HCT116 (cell line): ENCODE results near the gene LRCH1. TPM values are rescaled to one million over a fixed set of nuclear protein-coding genes. Genes with fewer than 3 reads are reported as not detected.

Experiments
- ATAC-seq: fragments of 200-7000 bp; cut with Tn5 transposase; 2 replicates; pipeline ENCODE4 v1.9.1; 2020; ENCODE audit warnings: mild to moderate bottlenecking, moderate library complexity
- BruUV-seq: library from RNA; stranded (reverse); fragments of 400-500 nt; replicated peaks from 2 replicates; lab custom pipeline; 2021; lab: Mats Ljungman, UMichigan
- CTCF ChIA-PET: fragments of 300-600 bp; sonication (Branson Sonifier 250); formaldehyde crosslinking; loops from one replicate; lab custom pipeline; 2021; ENCODE audit warnings: antibody characterized with exemption; lab: Charles Lee
- POLR2A ChIA-PET: fragments of 300-600, 350-600 bp; sonication (Branson Sonifier 250); formaldehyde crosslinking; loops from one replicate; lab custom pipeline; 2021; ENCODE audit warnings: antibody characterized with exemption; lab: Charles Lee
- RAD21 ChIA-PET, 2 experiments: fragments of 300-600 bp; sonication (Branson Sonifier 250); formaldehyde crosslinking; loops; one replicate each; lab custom pipeline; 2023; ENCODE audit warnings: low total read pairs in 2 of 2; ENCODE audit not compliant: uncharacterized antibody in 2 of 2, unreplicated experiment in 2 of 2, low non-redundant PET in 1 of 2; lab: Charles Lee
- DNase-seq: peaks from one replicate; pipeline ENCODE4 v3.0.0-alpha.2; 2010; ENCODE audit warnings: low read depth, low spot score
- H2AFZ ChIP-seq: fragments of 200-600 bp; shearing (Covaris generic), sonication (generic); 2 replicates; pipeline ENCODE4 v1.6.1; 2017; ENCODE audit warnings: low read depth, mixed run types, mixed read lengths, antibody characterized with exemption, low read length; ENCODE audit not compliant: poor library complexity, severe bottlenecking
- H3K27ac ChIP-seq: 2 replicates; pipeline ENCODE4 v1.5.1; 2012; ENCODE audit warnings: low read depth, low read length
- H3K27me3 ChIP-seq: fragments of 200-600 bp; sonication (generic); 2 replicates; pipeline ENCODE4 v1.6.1; 2016; ENCODE audit warnings: mixed run types, low read length, mixed read lengths; ENCODE audit not compliant: insufficient read depth
- H3K36me3 ChIP-seq, 2 experiments: fragments of 200-500 bp in 1 of 2; fragments of 200-600 bp in 1 of 2; sonication (Bioruptor generic) in 1 of 2; sonication (generic) in 1 of 2; 2 replicates each; pipeline versions ENCODE4 v1.5.1 to v1.6.1; 2014 to 2016; ENCODE audit warnings: low read length in 2 of 2, inconsistent platforms in 1 of 2, mixed read lengths in 1 of 2, mixed run types in 1 of 2; ENCODE audit not compliant: insufficient read depth in 2 of 2, control insufficient read depth in 1 of 2
- H3K4me1 ChIP-seq, 2 experiments: fragments of 200-600 bp in 1 of 2; sonication (generic) in 1 of 2; 2 replicates each; pipeline versions ENCODE4 v1.5.1 to v1.6.1; 2012 to 2017; ENCODE audit warnings: low read length in 2 of 2, inconsistent platforms in 1 of 2, mild to moderate bottlenecking in 1 of 2, mixed read lengths in 1 of 2, mixed run types in 1 of 2, moderate library complexity in 1 of 2; ENCODE audit not compliant: insufficient read depth in 2 of 2, control insufficient read depth in 1 of 2
- H3K4me2 ChIP-seq: fragments of 200-600 bp; sonication (generic); 2 replicates; pipeline ENCODE4 v1.6.1; 2017; ENCODE audit warnings: mixed run types, low read length, mixed read lengths
- H3K4me3 ChIP-seq, 2 experiments: fragments of 200-600 bp in 1 of 2; sonication (generic) in 1 of 2; replicated peaks in 1 of 2; 2 replicates each; pipeline ENCODE4 v1.5.1; 2011 to 2016; ENCODE audit warnings: low read length in 2 of 2, control low read depth in 1 of 2, low read depth in 1 of 2, mild to moderate bottlenecking in 1 of 2, mixed read lengths in 1 of 2, mixed run types in 1 of 2
- H3K79me2 ChIP-seq: fragments of 200-600 bp; sonication (generic); 2 replicates; pipeline ENCODE4 v1.6.1; 2017; ENCODE audit warnings: mild to moderate bottlenecking, mixed run types, low read length, moderate library complexity, mixed read lengths; ENCODE audit not compliant: insufficient read depth
- H3K9ac ChIP-seq: fragments of 200-600 bp; sonication (generic); 2 replicates; pipeline ENCODE4 v1.6.1; 2016; ENCODE audit warnings: low read length, mixed read lengths
- H3K9me2 ChIP-seq: fragments of 200-600 bp; sonication (generic), shearing (Covaris generic); 2 replicates; pipeline ENCODE4 v1.6.1; 2017; ENCODE audit warnings: mixed run types, mild to moderate bottlenecking, moderate library complexity; ENCODE audit not compliant: insufficient read depth
- H3K9me3 ChIP-seq, 2 experiments: fragments of 200-500 bp in 1 of 2; fragments of 200-600 bp in 1 of 2; sonication (Bioruptor generic) in 1 of 2; sonication (generic) in 1 of 2; 2 replicates each; pipeline ENCODE4 v1.6.1; 2014 to 2017; ENCODE audit warnings: low read length in 2 of 2, mixed read lengths in 2 of 2, inconsistent platforms in 1 of 2, low read depth in 1 of 2, mild to moderate bottlenecking in 1 of 2, mixed run types in 1 of 2, moderate library complexity in 1 of 2; ENCODE audit not compliant: control insufficient read depth in 1 of 2, insufficient read depth in 1 of 2
- H4K20me1 ChIP-seq: fragments of 200-600 bp; sonication (generic), shearing (Covaris generic); 2 replicates; pipeline ENCODE4 v1.6.1; 2017; ENCODE audit warnings: mixed run types, mild to moderate bottlenecking, moderate library complexity; ENCODE audit not compliant: insufficient read depth
- CEBPB ChIP-seq: IDR thresholded peaks from 2 replicates; pipeline ENCODE4 v1.6.1; 2012; ENCODE audit warnings: low read depth
- EGR1 ChIP-seq: IDR thresholded peaks from 2 replicates; pipeline ENCODE4 v1.6.1; 2012; ENCODE audit warnings: low read depth
- EZH2 ChIP-seq: fragments of 200-600 bp; sonication (generic); IDR thresholded peaks from 2 replicates; pipeline ENCODE4 v1.6.1; 2017; ENCODE audit warnings: antibody characterized with exemption, mixed run types
- EZH2phosphoT487 ChIP-seq: fragments of 200-600 bp; IDR thresholded peaks from 2 replicates; pipeline ENCODE4 v1.6.1; 2018; ENCODE audit warnings: antibody characterized with exemption, borderline replicate concordance
- FOSL1 ChIP-seq: IDR thresholded peaks from 2 replicates; pipeline ENCODE4 v1.6.1; 2012; ENCODE audit warnings: low read depth
- JUND ChIP-seq: IDR thresholded peaks from 2 replicates; pipeline ENCODE4 v1.6.1; 2012
- POLR2A ChIP-seq: IDR thresholded peaks from 2 replicates; pipeline ENCODE4 v1.7.0; 2011; ENCODE audit warnings: borderline replicate concordance; ENCODE audit not compliant: insufficient read depth, insufficient read length; ENCODE audit errors: extremely low read depth
- POLR2AphosphoS5 ChIP-seq: IDR thresholded peaks from 2 replicates; pipeline ENCODE4 v1.6.1; 2011; ENCODE audit warnings: mild to moderate bottlenecking, low read depth, low read length, moderate library complexity
- RAD21 ChIP-seq: IDR thresholded peaks from 2 replicates; pipeline ENCODE4 v1.6.1; 2012; ENCODE audit warnings: low read depth, mild to moderate bottlenecking
- SIN3A ChIP-seq: IDR thresholded peaks from 2 replicates; pipeline ENCODE4 v1.6.1; 2012; ENCODE audit warnings: low read depth
- SP1 ChIP-seq: IDR thresholded peaks from 2 replicates; pipeline ENCODE4 v1.6.1; 2012; ENCODE audit warnings: low read depth
- SRF ChIP-seq: IDR thresholded peaks from 2 replicates; pipeline ENCODE4 v1.6.1; 2012; ENCODE audit warnings: low read depth
- TCF7L2 ChIP-seq: IDR thresholded peaks from 2 replicates; pipeline ENCODE4 v1.7.0; 2011; ENCODE audit warnings: borderline replicate concordance, inconsistent platforms; ENCODE audit not compliant: insufficient read depth, insufficient read length; ENCODE audit errors: extremely low read depth
- YY1 ChIP-seq: IDR thresholded peaks from 2 replicates; pipeline ENCODE4 v1.6.1; 2011; ENCODE audit warnings: low read length, low read depth, moderate library complexity, mild to moderate bottlenecking; ENCODE audit not compliant: insufficient replicate concordance; ENCODE audit errors: extremely low read depth
- ZNF274 ChIP-seq: fragments of 200-500 bp; sonication (Bioruptor generic); IDR thresholded peaks from 2 replicates; pipeline ENCODE4 v1.6.1; 2014; ENCODE audit warnings: mild to moderate bottlenecking, low read depth, low read length, inconsistent platforms
- intact Hi-C: fragments of 100-400 bp; cut with micrococcal nuclease; formaldehyde crosslinking; loops from 2 replicates; pipeline ENCODE4 v1.10.0; 2022
- total RNA-seq: library from RNA; stranded (reverse); gene quantifications from one replicate; pipeline ENCODE4 v1.2.1, GENCODE V29; 2021; ENCODE audit not compliant: unreplicated experiment
- TF ChIP-seq, protein P1 (sequence below), 3 experiments: fragments of 200-600 bp in 1 of 3; sonication (generic) in 1 of 3; IDR thresholded peaks in 2 of 3; conservative IDR thresholded peaks in 1 of 3; 2 replicates each; pipeline ENCODE4 v1.5.1; 2012 to 2017; ENCODE audit warnings: low read depth in 2 of 3, low read length in 2 of 3, antibody characterized with exemption in 1 of 3, borderline replicate concordance in 1 of 3, control low read depth in 1 of 3, mild to moderate bottlenecking in 1 of 3, mixed read lengths in 1 of 3, mixed run types in 1 of 3, moderate library complexity in 1 of 3; ENCODE audit not compliant: insufficient read depth in 1 of 3
- TF ChIP-seq, protein P2 (sequence below): IDR thresholded peaks from 2 replicates; pipeline ENCODE4 v1.6.1; 2012; ENCODE audit warnings: low read depth
- TF ChIP-seq, protein P3 (sequence below): IDR thresholded peaks from 2 replicates; pipeline ENCODE4 v1.6.1; 2012
- TF ChIP-seq, protein P4 (sequence below): IDR thresholded peaks from 2 replicates; pipeline ENCODE4 v1.6.1; 2011; ENCODE audit warnings: mild to moderate bottlenecking, low read length, moderate library complexity; ENCODE audit not compliant: insufficient replicate concordance; ENCODE audit errors: extremely low read depth
- TF ChIP-seq, protein P5 (sequence below): IDR thresholded peaks from 2 replicates; pipeline ENCODE4 v1.6.1; 2012

LRCH1 gene
- total RNA-seq, 1 experiment from 2014 or later = 15.6 TPM

DNA sequence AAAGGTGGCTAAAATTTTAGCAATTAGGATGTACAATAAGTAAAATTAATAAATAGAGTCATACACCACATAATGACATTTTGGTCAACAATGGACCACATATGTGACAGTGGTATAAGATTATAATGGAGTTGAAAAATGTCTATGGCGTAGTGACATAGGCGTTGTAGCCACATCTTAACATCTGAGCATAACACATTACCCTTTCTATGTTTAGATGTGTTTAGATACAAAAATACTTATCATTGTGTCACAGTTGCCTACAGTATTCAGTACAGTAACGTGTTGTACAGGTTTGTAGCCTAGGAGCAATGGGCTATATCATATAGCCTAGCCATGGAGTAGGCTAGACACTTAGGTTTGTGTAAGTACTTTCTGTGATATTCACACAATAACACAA is 111.2 kb downstream of the LRCH1 start:
- no peak for DNase-seq
- H3K36me3 ChIP-seq = no peaks in the 10 kb centered on the region
- no peak overlapping the region for H3K4me3 ChIP-seq
- ChIA-PET RAD21 (no interaction called here), CTCF (no interaction called here), POLR2A (no interaction called here)
- no peak overlapping the region for H3K9ac ChIP-seq
- H4K20me1 ChIP-seq = no peaks in the 10 kb centered on the region
- peaks cover 19% of the 10 kb centered on the region; the same call in 1 of the 2 replicates for H3K79me2 ChIP-seq
- no peak overlapping the region for H3K4me2 ChIP-seq
- H3K9me2 ChIP-seq = no peaks in the 10 kb centered on the region
- no peak overlapping the region for H3K27ac ChIP-seq
- no peaks in the 10 kb centered on the region for H3K27me3 ChIP-seq
- H2AFZ ChIP-seq = no peak overlapping the region
- H3K9me3 ChIP-seq = no peaks in the 10 kb centered on the region
- no peak for ATAC-seq
- intact Hi-C loops = no loop called here
- no TSS peak for BruUV-seq
- TF ChIP-seq ZNF274 (no peak), EZH2 (no peak), TCF7L2 (no peak), EZH2phosphoT487 (no peak), SP1 (no peak), JUND (no peak), CEBPB (no peak), SIN3A (no peak), YY1 (no peak), EGR1 (no peak), SRF (no peak), POLR2A (no peak), POLR2AphosphoS5 (no peak), RAD21 (no peak), FOSL1 (no peak)
- TF ChIP-seq, protein P1, sequence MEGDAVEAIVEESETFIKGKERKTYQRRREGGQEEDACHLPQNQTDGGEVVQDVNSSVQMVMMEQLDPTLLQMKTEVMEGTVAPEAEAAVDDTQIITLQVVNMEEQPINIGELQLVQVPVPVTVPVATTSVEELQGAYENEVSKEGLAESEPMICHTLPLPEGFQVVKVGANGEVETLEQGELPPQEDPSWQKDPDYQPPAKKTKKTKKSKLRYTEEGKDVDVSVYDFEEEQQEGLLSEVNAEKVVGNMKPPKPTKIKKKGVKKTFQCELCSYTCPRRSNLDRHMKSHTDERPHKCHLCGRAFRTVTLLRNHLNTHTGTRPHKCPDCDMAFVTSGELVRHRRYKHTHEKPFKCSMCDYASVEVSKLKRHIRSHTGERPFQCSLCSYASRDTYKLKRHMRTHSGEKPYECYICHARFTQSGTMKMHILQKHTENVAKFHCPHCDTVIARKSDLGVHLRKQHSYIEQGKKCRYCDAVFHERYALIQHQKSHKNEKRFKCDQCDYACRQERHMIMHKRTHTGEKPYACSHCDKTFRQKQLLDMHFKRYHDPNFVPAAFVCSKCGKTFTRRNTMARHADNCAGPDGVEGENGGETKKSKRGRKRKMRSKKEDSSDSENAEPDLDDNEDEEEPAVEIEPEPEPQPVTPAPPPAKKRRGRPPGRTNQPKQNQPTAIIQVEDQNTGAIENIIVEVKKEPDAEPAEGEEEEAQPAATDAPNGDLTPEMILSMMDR (IDR thresholded peaks at IDR 0.05 in 2 of 3, conservative IDR thresholded peaks at IDR 0.05 in 1 of 3; ENCODE audit: borderline replicate concordance in 1 of 3, insufficient read depth in 1 of 3, low read depth in 2 of 3, low read length in 2 of 3) = no peak
- TF ChIP-seq, protein P2, sequence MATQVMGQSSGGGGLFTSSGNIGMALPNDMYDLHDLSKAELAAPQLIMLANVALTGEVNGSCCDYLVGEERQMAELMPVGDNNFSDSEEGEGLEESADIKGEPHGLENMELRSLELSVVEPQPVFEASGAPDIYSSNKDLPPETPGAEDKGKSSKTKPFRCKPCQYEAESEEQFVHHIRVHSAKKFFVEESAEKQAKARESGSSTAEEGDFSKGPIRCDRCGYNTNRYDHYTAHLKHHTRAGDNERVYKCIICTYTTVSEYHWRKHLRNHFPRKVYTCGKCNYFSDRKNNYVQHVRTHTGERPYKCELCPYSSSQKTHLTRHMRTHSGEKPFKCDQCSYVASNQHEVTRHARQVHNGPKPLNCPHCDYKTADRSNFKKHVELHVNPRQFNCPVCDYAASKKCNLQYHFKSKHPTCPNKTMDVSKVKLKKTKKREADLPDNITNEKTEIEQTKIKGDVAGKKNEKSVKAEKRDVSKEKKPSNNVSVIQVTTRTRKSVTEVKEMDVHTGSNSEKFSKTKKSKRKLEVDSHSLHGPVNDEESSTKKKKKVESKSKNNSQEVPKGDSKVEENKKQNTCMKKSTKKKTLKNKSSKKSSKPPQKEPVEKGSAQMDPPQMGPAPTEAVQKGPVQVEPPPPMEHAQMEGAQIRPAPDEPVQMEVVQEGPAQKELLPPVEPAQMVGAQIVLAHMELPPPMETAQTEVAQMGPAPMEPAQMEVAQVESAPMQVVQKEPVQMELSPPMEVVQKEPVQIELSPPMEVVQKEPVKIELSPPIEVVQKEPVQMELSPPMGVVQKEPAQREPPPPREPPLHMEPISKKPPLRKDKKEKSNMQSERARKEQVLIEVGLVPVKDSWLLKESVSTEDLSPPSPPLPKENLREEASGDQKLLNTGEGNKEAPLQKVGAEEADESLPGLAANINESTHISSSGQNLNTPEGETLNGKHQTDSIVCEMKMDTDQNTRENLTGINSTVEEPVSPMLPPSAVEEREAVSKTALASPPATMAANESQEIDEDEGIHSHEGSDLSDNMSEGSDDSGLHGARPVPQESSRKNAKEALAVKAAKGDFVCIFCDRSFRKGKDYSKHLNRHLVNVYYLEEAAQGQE = no peak
- TF ChIP-seq, protein P3, sequence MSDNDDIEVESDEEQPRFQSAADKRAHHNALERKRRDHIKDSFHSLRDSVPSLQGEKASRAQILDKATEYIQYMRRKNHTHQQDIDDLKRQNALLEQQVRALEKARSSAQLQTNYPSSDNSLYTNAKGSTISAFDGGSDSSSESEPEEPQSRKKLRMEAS = no peak
- TF ChIP-seq, protein P4, sequence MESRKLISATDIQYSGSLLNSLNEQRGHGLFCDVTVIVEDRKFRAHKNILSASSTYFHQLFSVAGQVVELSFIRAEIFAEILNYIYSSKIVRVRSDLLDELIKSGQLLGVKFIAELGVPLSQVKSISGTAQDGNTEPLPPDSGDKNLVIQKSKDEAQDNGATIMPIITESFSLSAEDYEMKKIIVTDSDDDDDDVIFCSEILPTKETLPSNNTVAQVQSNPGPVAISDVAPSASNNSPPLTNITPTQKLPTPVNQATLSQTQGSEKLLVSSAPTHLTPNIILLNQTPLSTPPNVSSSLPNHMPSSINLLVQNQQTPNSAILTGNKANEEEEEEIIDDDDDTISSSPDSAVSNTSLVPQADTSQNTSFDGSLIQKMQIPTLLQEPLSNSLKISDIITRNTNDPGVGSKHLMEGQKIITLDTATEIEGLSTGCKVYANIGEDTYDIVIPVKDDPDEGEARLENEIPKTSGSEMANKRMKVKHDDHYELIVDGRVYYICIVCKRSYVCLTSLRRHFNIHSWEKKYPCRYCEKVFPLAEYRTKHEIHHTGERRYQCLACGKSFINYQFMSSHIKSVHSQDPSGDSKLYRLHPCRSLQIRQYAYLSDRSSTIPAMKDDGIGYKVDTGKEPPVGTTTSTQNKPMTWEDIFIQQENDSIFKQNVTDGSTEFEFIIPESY = no peak
- TF ChIP-seq, protein P5, sequence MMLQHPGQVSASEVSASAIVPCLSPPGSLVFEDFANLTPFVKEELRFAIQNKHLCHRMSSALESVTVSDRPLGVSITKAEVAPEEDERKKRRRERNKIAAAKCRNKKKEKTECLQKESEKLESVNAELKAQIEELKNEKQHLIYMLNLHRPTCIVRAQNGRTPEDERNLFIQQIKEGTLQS = no peak
- H3K4me1 ChIP-seq = no peaks in the 10 kb centered on the region
